ENCODE data around the gene MSLN.

MSLN gene

DNA sequence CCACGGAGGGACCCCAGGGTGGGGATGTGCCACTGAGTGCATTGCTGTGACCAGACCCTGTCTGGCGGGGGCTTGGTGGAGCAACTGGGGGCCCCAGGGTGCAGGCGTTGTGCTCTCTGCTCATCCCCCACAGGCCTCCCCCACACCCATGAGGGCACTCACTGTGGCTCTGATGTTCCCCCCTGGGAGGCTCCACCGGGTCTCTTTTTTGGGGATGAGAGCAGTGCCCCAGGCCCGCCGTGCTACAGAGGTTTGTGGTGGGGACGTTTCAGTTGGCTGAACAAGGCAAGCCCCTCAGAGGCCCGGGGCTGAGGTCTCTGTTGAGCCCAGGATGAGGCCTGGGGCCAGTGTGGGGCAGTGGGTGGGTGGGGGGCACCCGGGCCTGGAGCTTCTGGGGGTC, 36.8 kb upstream of the MSLN start:
- DNase-seq (ENCODE audit: low spot score), result no peak

DNA sequence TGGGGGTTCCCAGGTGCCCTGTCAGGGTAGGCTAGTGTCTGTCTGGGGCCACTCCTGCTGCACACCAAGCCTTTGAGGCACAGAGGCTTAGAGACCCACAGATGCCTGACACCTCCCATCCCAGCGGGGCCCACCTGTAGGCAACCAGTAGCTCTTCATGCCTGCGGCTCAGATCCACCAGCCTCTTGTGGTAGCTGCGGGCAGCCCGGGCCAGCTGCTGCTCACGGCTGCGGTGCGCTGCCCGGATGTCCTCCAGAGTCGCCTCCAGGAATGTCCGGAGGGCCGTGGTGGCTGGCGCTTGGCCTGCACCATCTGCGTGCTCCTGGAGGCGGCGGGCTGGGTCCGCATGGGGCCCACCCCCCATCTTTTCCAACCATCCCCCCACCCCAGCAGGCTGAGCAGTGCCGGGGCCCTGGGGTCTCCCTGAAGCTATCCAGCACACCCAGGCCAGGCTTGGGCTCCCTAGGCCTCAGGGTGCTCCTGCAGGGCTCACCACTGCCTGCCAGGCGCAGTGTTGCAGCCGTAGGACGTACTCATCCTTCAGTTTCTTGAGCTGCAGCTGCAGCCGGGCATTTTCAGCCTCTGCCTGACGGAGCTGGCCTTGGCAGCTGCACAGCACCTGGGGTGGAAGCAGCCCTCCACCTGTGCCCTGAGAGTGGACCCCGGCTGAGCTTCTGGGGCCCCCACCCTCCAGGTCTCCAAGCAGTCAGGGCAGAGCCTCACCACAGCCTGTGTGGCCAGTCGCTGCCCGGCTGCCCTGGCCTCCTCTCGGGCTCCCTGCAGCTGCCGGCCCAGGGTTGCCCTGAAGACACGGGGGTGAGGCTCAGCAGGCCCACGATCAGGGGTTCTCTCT, 36.1 kb upstream of the MSLN start:
- no peak for DNase-seq (ENCODE audit: low spot score)

DNA sequence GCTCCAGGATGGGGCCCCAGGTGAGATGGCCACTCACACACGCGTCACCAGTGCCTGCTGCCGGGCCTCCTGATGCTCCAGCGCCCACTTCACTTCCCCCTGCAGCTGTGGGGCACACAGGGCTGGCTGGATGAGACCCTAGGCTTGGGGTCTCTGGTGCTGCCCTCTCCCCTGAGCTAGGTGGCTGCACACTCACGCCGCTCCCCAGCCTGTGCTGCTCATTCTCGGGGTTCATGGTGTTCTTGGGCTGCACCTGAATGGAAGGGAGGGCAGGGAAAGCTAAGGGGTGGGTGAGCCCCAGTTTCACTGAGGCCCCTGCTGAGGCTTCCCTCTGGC, 35.5 kb upstream of the MSLN start:
- no peak for DNase-seq (ENCODE audit: low spot score)

DNA sequence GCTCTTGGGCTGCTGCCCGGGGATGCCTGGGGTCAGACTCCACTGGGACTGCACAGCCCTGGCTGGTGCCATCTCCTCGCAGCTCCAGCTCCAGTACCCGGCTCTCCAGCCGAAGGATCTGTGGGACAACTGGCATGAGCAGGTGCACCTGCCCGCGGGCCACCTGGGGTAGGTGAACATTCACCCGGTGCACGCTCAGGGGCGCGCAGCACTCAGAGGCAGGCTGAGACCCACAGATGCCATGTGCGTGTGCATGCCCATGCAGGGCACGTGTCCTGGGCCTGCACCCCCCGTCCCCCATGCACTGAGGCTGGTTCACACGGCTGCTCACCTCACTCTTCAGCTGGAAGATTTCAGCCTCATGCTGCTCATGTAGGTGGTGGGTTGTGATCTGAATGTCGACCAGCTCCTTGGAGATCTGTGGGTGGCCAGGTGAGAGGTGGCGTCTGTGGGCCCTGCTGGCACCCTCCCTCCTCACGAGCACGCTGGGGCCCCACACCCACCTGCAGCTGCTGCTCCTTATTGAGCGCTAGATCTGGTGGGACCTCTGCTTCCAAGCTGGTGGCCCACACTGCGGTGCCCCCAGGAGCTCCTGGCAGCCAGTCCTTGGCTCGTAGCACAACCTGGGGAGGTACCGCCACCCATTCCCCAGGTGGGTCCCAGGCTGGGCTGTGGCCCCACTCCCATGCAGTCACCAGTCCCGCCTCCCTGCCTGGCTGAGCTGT, 34.9 kb upstream of the MSLN start:
- no peak for DNase-seq (ENCODE audit: low spot score)

DNA sequence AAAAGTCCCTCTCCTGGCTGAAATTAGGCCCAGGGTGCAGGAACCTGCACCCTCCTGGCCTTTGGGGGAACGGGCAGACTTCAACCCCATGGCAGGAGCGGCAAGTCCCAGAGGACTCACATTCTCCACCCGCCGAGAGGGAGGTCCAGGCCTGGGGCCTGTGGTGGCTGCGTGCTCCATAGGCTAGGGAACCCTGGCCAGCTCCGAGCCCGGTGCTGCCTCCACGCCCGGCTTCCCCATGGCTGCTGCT, 34.4 kb upstream of the MSLN start:
- no peak for DNase-seq (ENCODE audit: low spot score)

DNA sequence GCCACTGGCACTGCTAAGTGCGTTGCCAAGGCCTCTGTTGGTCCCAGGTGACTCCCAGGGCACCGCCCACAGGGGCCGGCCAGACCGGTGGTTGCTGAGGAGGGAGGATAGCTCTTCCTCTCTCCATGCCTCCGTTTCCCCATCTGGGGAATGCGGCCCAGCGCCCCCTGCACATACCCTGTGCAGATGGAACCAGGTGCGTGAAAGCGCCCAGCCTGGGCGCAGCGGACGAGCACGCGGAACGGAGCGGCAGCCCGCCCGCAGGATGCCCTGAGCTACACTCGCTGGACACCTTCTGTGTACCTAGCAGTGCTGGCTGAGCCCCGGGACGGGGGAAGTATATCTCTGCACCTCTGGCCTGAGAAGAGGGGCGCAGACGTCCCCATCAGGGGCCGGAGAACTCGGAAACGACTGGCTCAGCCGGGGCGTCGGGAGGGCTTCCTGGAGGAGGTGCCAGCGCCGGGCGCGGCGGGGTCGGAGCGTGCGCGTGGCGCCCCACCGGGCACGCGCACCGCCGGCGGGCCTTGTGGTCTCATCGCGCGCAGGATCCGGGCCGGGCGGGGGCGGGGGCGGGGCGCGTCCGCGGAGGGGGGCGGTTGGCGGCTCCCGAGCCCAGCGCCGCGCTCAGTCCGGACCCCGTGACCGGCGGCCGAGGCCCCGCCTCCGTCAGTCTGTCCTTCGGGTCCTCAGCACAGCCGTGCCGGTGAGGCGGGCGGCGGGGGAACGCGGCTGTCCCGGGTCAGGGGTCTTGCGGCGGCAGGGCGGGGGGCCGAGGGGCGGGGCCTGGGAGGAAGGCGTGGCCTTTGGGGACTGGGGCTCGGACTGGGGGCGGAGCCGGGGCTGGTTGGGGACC, 33.9 kb upstream of the MSLN start, which contains the start of the genes CCDC78 and HAGHL:
Gene CCDC78, minus strand, starts transcription at position 6 of the 853 bp plus-strand sequence. CDS start 76 bp downstream, outside the sequence.
Gene HAGHL, plus strand, starts transcription at position 669 of the 853 bp plus-strand sequence. CDS start 404 bp downstream, outside the sequence.
- peak; percentile 82 for DNase-seq (ENCODE audit: low spot score)

DNA sequence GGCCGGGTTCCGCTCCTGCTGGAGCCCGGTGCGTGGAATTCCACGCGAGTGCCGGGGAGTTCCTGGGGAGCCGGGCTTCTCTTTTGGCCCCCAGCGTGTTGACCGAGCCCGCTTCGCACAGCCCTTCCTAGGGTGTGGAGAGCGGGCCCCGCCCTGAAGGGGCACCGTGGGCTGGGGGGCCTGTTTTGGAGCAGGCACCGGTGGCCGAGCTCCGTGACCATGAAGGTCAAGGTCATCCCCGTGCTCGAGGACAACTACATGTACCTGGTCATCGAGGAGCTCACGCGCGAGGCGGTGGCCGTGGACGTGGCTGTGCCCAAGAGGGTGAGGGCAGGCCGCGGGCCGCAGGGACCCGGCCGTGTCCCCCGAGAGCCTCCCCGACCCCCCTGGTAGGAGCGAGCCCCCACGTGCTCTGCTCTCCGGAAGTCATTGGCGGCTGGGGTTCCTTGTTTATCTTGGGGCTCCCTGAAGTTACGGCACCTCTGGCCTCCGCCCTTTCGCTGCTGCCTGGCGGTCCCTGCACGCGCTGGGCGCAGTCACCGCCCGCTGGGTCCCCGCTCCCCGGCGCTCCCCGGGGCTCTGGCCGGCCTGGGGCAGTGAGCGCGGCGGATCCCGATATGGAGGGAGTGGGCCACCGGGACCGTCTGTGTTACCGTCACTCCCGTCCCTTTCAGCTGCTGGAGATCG, 33.1 kb upstream of the MSLN start:
- peak; percentile 77 for DNase-seq (ENCODE audit: low spot score)

DNA sequence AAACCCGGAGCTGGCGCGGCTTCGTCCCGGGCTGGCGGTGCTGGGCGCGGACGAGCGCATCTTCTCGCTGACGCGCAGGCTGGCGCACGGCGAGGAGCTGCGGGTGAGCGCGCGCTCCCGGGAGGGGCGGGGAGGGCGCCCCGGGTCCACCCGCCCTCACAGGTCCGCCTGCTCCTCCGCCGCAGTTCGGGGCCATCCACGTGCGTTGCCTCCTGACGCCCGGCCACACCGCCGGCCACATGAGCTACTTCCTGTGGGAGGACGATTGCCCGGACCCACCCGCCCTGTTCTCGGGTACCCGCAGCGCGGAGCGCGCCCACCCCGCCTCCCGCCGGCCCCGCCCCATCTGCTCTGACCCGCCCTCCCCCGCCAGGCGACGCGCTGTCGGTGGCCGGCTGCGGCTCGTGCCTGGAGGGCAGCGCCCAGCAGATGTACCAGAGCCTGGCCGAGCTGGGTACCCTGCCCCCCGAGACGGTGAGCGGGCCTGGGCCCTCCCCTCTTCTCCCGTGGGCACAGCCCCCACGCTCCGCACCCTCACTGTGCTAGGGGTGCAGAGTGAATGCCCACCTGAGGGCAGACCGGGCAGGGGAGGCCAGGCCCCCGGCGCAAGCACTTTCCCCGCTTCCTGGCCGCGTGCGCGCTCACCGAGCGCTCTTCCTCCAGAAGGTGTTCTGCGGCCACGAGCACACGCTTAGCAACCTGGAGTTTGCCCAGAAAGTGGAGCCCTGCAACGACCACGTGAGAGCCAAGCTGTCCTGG, 32.2 kb upstream of the MSLN start:
- DNase-seq (ENCODE audit: low spot score), result peak; percentile 93

DNA sequence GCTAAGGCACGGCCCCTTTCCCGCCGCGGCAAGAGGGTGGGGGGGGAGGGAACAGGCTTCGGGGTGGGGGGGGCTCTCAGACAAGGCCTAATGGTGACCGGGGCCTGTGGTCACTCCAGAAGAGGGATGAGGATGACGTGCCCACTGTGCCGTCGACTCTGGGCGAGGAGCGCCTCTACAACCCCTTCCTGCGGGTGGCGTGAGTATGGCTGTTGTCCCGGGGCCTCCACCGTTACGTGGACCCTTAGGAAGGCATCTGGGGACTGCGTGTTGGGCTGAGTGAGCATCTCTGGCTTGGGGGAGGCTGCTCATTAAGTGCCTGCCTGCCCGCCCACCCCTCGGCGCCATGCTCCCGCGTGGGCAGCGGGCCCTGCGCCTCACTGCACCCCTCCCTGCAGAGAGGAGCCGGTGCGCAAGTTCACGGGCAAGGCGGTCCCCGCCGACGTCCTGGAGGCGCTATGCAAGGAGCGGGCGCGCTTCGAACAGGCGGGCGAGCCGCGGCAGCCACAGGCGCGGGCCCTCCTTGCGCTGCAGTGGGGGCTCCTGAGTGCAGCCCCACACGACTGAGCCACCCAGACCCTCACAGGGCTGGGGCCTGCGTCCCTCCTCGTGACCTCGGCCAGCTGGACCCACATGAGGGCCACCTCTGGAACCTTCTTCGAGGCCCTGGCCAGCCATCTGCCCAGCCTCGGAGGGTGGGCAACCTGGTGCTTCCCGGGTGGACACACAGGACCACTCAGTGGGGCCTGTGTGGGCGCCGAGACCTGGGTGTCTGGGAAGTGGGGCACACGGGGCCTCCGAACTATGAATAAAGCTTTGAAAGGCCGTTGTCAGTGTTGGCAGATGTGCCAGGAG, 31.4 kb upstream of the MSLN start:
- DNase-seq (ENCODE audit: low spot score), result peak; percentile 75

DNA sequence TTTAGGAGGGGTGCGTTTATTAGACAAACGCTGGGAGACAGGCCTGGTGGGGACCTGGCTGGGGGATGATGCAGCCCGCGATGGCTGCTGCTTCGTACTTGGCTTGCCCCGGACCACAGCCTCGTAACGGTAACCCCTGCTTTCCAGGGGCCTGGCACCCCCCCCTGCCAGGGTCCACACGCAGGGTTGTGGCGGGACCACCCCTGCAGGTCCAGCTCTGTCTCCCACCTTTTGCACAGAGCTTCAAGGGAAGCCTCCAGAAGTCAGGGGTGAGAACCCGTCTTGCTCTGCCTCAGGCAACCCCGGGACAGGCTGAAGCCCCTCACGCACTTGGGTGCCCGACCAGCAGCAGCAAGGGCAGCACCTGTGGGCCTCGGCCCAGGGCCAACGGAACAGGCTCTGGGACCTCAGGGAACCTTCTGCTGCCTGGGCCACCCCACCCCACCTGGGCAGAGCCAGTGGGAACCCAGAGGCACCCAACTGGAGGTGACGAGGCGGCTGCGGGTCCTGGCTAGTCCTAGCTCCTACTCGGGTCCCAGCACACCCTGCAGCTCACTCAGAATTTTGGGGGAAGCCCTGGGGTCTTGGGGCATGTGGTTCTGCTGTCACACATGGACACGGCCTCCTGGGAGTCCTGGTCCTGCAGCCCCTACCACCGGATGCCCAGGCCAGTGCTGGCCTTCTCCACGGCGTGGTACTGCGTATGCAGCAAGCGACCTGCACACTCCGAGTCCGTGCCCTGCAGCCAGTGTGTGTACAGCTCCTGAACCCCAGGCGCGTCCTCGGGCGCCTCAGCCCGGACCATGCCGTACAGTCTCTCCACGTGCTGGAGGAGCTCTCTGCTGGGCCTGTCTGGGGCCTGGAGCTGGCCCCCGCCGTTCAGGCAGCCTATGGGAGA, 30.5 kb upstream of the MSLN start:
- no peak for DNase-seq (ENCODE audit: low spot score)

DNA sequence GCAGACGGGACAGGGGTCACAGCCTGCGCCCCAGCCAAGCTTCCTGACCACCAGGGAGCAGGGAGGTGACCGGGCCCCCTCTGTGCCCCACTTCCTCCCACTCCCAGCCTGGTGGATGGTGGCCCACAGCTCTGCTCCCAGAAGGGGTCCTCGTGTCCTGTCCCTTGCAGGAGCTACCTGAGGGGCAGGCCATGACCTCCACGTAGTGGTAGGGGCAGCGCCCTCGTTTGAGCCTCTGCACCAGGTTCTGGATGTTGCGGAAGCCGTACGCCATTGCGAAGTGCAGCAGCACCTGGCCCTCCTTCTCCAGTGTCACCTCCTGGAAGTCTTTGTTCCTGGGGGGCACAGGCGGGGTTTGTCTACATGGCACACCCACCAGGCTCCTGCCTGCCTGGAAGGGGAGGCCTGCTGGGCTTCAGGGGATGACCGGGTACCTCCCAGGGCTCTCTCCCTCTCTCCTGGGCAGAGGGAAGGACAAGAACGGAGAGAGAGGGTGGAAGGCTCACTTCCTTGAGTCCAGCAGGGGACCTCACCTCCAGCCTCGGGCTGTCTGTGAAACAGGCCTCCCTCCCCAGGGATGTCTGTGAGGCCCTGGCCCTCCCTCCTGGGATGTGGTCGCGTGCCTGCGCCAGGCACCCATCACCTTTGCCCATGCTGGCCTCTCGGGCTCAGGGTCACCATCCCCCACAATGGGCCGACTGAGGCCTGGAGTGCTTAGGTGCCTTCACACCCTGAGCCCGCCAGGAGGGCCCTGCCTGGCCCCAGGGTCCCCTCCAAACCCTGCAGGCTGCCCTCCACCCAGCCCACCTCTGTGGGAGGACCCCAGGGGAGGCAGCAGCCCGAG, 29.6 kb upstream of the MSLN start:
- DNase-seq (ENCODE audit: low spot score), result no peak

DNA sequence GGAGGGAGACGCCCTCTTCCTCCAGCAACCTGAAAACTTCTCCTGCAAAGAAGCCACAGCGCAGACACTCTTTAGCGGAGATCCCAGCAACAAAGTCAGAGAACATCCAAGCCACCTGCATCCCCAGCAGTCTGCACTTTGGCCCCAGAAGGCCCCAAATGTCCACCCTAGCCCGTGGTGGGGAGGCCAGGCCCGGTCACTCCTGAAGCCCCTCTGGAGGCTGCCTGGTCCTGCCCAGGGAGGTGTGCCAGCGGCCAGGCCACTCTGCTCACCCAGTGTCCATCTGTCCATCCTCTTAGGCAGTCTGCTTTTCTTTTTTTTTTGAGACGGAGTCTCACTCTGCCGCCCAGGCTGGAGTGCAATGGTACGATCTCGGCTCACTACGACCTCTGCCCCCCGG, 28.2 kb upstream of the MSLN start:
- no peak for DNase-seq (ENCODE audit: low spot score)

DNA sequence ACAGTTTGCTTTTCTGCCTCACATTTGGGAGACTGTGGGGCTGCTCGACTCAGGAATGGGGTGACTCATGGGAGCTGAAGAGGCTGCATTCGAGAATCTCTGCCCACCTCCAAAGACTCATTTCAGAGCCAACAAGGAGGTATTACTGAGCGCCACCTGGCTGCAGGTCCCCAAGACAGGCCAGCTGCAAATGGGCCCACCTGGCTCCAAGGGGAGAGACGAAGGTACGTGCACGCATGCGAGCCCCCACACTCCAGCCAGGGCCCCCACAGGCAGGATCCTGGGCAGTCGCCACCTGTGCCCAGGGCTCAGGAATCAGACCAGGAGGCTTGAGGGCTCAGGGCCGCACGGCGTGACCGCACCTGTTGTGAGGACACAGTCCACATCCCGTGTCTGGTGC, 27.6 kb upstream of the MSLN start:
- DNase-seq (ENCODE audit: low spot score), result peak; percentile 61

DNA sequence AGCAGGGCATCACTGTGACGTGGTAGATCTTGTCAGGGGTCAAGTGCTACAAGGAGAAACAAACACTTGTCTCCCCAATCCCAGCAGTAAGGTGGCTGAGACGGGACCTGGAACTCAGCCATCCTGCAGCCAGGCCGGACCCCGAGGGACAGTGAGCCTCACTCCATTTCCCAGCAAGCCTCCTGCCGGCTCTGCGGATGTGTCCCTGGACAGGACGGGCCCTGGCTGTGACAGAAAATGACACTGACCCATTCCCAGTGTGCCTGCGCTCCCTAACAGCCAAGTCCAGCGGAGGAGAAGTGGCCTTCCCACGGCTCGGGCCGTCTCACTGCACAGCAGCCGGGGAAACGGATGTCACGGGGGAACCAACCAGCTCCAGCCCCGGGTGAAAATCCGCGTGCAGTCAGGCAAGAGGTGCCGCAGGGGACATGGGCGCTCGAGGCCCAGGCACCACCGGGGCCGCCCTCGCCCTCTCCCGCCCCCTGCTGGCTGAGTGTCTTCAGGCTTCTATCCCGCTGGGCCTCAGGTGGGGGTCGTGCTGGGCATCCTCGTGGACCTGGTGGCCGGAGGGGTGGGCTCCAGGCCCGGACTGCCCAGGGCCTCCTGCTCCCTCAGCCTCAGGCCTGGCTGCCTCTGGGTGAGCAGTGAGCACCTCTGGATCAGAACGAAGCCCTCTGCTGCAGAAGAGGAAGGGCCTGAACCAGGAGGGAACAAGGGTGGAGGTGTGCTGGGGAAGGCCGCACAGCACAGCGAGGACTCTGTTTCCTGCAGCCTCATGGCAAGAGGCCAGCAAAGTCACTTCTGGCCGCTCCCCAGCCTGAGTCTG, 26.9 kb upstream of the MSLN start:
- no peak for DNase-seq (ENCODE audit: low spot score)

DNA sequence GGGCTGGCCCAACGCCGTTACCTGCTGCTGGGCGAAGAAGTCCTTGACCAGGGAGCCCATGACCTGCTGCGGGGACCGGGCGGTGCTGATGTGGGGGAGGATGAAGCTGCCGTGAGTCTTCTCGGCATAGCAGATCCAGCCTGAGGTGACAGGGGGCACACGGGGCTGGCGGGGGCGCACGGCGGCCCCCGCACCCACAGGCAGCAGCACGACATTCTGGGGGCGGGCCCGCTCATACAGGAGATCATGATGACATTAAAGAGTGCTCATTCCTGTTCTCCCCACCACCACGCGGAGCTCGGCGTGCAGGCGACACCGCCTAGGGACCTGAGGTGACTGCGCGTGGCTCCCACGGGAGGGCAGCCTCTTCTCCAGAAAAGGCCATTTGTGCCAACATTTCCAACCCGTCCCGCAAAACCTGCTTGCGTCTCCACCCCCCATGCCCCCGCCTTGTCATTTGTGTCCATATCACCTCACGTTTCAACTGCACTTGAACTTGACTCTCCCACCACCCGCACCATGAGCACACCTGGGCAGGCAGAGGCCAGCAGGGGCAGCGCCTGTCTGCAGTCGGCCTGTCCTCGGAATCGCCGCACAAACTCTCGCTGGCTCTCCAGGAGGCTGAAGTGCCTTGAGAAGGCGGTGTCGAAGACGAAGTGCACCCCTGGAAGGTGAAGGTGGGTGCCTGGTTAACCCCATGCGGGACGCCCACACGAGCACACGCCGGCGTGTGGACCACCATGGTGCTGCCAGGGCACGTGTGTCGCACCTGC, 26.1 kb upstream of the MSLN start:
- no peak for DNase-seq (ENCODE audit: low spot score)

DNA sequence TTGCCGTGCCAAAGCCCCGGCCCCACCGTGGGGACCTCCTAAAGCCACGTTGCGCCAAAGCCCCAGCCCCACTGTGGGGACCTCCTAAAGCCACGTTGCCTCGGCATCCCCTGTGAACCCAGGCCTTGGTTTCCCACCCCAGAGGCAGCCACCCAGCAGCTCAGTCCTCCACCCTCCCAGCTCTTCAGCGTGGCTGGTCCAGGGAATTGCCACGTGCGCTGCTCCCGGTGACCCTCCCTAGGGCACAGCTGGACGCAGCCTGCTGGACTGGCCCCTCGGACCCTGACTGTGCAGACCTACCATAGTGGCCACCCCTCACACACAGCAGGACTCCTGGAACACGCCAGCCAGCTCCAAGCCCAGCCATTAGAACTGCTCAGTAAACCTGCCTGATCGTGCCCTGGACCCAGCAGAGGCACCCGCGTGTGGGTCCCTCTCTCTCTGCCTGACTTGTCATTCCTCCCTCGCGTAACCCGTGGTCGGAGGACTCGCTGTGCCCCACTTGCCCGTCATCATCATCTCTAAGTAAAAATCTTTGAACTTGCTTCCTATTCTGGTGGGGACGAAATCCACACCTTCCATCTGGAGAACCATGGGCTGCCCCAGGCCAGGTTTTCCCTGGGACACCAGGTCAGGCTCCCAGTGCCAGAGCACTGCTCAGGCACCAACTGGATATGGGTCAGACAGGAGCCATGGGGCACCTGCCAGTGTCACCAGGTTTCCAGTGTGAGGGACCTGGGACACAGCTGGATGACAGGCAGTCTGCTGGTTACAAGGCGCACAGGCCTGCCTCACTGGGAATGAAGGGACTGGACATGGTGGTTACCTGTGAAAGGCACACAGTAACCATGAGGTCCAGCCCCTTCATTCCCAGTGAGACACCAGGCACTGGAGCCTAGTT, 25.3 kb upstream of the MSLN start:
- DNase-seq (ENCODE audit: low spot score), result no peak
